ENCODE measurements around the gene CHTOP.

The CHTOP gene

DNA sequence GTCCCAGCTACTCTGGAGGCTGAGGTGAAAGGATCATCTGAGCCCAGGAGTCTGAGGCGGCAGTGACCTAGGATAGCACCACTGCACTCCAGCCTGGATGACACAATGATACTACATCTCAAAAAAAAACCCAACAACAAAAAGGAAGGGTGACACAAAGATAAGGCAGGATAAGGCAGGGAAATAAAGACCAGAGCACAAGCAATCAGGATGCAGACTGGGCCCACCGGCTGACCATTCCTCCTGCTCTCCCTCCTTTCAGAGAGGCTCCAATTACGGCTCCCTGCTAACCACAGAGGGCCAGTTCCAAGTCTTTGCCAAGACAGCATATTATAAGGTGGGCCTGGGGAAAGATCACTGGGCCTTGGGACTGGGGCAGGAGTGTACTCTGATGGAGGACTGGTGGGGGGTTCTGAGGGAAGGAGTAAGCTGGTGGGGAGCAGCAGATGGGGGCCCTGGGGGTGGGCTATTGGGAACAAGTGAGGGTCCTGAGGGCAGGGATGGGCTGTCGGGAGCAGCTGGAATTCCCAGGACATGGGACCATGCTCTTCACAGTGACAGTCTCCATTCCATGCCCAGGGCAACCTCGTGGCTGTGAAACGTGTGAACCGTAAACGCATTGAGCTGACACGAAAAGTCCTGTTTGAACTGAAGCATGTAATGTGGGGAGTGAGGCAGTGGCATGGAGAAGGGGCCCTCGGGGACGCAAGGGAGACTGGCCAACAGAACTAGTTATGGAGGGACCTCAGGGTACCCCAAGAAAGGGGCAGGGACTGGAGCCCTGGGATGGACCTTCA lies 51.9 kb downstream of the CHTOP start:
- DNase-seq (ENCODE audit: low spot score) (no peak), FAIRE-seq (no peak)

- FAIRE-seq (no peak), DNase-seq (ENCODE audit: low spot score) (no peak)
Measured at GRCh38 chr1:153687346-153688125, 53.7 kb downstream of the CHTOP start.

DNA sequence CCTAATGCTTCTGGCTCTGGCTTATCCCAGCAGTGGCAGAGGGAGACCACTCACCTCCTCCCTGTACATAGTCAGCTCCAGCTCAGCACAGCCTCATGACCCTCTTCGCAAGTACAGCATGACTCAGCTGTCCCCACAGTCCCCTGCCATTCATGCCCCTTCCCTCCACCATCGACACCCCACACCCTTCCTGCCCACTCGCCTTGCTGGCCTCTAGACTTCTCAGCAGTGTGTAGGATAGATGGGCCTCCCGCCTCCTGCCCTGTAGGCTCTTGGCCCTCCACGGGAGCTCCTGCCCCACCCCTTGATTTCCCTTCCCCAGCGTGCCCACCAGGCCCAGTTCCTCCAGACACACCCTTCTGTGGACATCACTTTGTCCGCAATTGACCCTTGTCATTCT lies 54.4 kb downstream of the CHTOP start:
- DNase-seq (ENCODE audit: low spot score): no peak
- no peak for FAIRE-seq

- FAIRE-seq: no peak
- DNase-seq (ENCODE audit: low spot score): no peak
Measured at GRCh38 chr1:153688736-153689328, 55.0 kb downstream of the CHTOP start.

- FAIRE-seq (no peak), DNase-seq (ENCODE audit: low spot score) (no peak)
Measured at GRCh38 chr1:153693466-153693865, 59.6 kb downstream of the CHTOP start.
